ENCODE results near the gene NFIC.
"Not testable (repeated sequence)": the region's sequence is repeated elsewhere in the genome, so short reads cannot be mapped to it uniquely, and the experiment has no call there.

Gene NFIC

GRCh38 chr19:3398114-3398899 lies 31.9 kb downstream of the NFIC start:
- no peak for DNase-seq (ENCODE audit: low read depth in 2 of 2)

GRCh38 chr19:3398900-3399278 lies 32.5 kb downstream of the NFIC start:
- no peak for DNase-seq (ENCODE audit: low read depth in 2 of 2)

- not testable (repeated sequence) for DNase-seq (ENCODE audit: low read depth in 2 of 2)
These were observed 32.9 kb downstream of the NFIC start for GRCh38 chr19:3399311-3399710.

- DNase-seq (ENCODE audit: low read depth in 2 of 2): no peak
These were observed 34.8 kb downstream of the NFIC start for GRCh38 chr19:3401004-3401768.

GRCh38 chr19:3402631-3403443 lies 36.5 kb downstream of the NFIC start:
- DNase-seq (ENCODE audit: low read depth in 2 of 2): no peak

GRCh38 chr19:3403489-3404323 lies 37.3 kb downstream of the NFIC start:
- no peak for DNase-seq (ENCODE audit: low read depth in 2 of 2)

- DNase-seq (ENCODE audit: low read depth in 2 of 2): no peak
These were observed 38.2 kb downstream of the NFIC start for GRCh38 chr19:3404324-3405260.

- no peak for DNase-seq (ENCODE audit: low read depth in 2 of 2)
These were observed 38.9 kb downstream of the NFIC start for GRCh38 chr19:3405261-3405653.

GRCh38 chr19:3406571-3407111 lies 40.3 kb downstream of the NFIC start:
- no peak for DNase-seq (ENCODE audit: low read depth in 2 of 2)

- no peak for DNase-seq (ENCODE audit: low read depth in 2 of 2)
These were observed 41.5 kb downstream of the NFIC start for GRCh38 chr19:3407556-3408516.

- DNase-seq (ENCODE audit: low read depth in 2 of 2): no peak
These were observed 42.6 kb downstream of the NFIC start for GRCh38 chr19:3408996-3409345.

- DNase-seq (ENCODE audit: low read depth in 2 of 2): no peak
These were observed 43.1 kb downstream of the NFIC start for GRCh38 chr19:3409346-3410064.

- DNase-seq (ENCODE audit: low read depth in 2 of 2): no peak
These were observed 45.3 kb downstream of the NFIC start for GRCh38 chr19:3411636-3412035.

GRCh38 chr19:3412066-3412465 lies 45.7 kb downstream of the NFIC start:
- DNase-seq (ENCODE audit: low read depth in 2 of 2): no peak

GRCh38 chr19:3413796-3414327 lies 47.5 kb downstream of the NFIC start:
- DNase-seq (ENCODE audit: low read depth in 2 of 2): no peak

- no peak for DNase-seq (ENCODE audit: low read depth in 2 of 2)
These were observed 49.3 kb downstream of the NFIC start for GRCh38 chr19:3415695-3416094.

GRCh38 chr19:3420244-3420755 lies 53.9 kb downstream of the NFIC start:
- DNase-seq (ENCODE audit: low read depth in 2 of 2): no peak
